BE2C (cell line): Measurements from ENCODE around the gene BCAR3.
A peak's percentile ranks its signal among the peaks of the same experiment; 100 is the strongest.

ENCODE experiments used
- DNase-seq: peaks from one replicate; pipeline ENCODE4 v3.0.0-alpha.2; 2020
- H3K27me3 ChIP-seq: fragments of 250-450 bp; sonication (Bioruptor Pico); 2 replicates; pipeline ENCODE4 v1.5.1; 2020; ENCODE audit warnings: mild to moderate bottlenecking
- H3K36me3 ChIP-seq: fragments of 250-450 bp; sonication (Bioruptor Pico); 2 replicates; pipeline ENCODE4 v1.5.1; 2020; ENCODE audit warnings: mild to moderate bottlenecking
- H3K4me1 ChIP-seq: fragments of 250-450 bp; sonication (Bioruptor Pico); 2 replicates; pipeline ENCODE4 v1.5.1; 2020
- H3K4me3 ChIP-seq: 2 replicates; pipeline ENCODE4 v1.5.1; 2011; ENCODE audit warnings: low read depth, low read length
- H3K9me3 ChIP-seq: fragments of 250-450 bp; sonication (Bioruptor Pico); 2 replicates; pipeline ENCODE4 v1.5.1; 2020
- TF ChIP-seq, protein P1 (sequence below): IDR thresholded peaks from 2 replicates; pipeline ENCODE4 v1.5.1; 2012; ENCODE audit warnings: mild to moderate bottlenecking, low read depth, low read length

BCAR3 gene

DNA sequence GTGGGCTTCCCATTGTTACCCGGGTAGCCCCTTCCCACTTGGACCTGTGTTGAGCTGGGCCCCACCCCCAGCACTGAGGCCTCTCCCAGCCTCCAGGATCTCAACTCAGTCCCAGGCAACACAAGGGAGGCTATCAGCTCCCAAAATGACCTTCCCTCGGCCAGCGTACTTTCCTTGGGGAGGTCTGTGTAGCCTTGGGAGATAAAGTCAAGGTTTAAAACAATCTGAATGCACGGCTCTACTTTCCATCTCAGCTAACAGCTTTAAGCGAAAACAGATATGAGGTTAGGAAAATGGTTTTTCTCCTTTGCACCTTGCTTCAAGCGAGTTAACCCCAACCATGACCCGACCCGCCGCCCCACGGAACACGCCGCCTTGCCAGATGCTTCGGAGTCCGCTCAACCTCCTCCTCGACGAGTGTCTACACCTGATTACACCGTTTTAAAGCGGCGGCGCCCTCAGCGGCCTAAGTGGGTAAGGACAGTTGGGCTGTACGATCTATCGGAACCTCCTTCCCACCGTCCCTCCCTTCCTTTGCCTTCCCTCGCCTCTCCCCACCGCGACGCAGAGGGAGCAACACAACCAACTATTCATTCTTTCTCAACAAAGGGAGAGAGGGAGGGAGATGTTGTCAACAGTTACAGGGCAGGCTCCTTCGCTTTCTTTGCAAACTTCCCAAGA is 1.1 kb downstream of the BCAR3 start:
- peak; percentile 78 for DNase-seq
- Histone ChIP-seq H3K4me1 (peaks cover 17% of the 10 kb centered on the region), H3K27me3 (no peaks in the 10 kb centered on the region), H3K9me3 (no peaks in the 10 kb centered on the region), H3K4me3 (peak overlapping the region; percentile 83), H3K36me3 (peaks cover 8% of the 10 kb centered on the region; the same call in 1 of the 2 replicates)
- TF ChIP-seq, protein P1, sequence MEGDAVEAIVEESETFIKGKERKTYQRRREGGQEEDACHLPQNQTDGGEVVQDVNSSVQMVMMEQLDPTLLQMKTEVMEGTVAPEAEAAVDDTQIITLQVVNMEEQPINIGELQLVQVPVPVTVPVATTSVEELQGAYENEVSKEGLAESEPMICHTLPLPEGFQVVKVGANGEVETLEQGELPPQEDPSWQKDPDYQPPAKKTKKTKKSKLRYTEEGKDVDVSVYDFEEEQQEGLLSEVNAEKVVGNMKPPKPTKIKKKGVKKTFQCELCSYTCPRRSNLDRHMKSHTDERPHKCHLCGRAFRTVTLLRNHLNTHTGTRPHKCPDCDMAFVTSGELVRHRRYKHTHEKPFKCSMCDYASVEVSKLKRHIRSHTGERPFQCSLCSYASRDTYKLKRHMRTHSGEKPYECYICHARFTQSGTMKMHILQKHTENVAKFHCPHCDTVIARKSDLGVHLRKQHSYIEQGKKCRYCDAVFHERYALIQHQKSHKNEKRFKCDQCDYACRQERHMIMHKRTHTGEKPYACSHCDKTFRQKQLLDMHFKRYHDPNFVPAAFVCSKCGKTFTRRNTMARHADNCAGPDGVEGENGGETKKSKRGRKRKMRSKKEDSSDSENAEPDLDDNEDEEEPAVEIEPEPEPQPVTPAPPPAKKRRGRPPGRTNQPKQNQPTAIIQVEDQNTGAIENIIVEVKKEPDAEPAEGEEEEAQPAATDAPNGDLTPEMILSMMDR, result peak; percentile 49

DNA sequence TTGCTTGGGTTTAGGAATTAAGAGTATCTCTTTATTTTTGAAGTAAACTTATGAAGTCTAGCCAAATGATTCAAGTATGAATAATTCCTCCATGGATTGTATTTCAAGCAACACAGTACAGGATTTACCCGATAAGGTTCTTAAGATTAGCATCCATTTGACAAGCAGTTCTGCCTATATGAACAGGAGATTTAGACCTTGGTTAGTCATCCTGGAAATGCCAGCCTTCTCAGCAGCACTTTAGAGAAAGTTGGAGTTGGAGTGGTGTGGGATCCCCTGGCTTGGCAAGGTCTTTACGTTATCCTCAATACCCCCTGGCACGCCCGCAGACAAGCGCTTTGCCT is 1.6 kb downstream of the BCAR3 start:
- Histone ChIP-seq H3K4me3 (peak overlapping the region; percentile 83), H3K9me3 (no peaks in the 10 kb centered on the region), H3K36me3 (peaks cover 8% of the 10 kb centered on the region; the same call in 1 of the 2 replicates), H3K4me1 (peaks cover 22% of the 10 kb centered on the region), H3K27me3 (no peaks in the 10 kb centered on the region)
- TF ChIP-seq, protein P1, result no peak
- no peak for DNase-seq

DNA sequence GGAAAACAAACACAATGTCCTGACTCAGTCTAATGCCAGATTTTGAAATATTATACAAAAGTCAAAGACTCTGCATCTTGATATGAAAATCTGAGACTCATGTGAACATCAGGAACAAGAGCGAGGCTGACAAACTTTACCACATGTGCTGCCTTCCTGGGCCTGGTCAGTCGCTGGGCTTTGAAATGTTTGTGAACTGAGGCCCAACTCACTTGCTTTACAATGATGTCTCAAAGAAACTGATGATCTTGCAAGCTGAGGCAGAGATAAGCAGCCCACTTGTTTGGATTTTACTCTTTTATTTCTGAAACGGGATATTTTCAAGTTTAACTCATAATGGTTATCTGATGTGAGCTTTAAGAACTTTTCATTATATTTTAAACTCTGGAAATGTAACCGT is 2.1 kb downstream of the BCAR3 start:
- no peak for DNase-seq

GRCh38 chr1:93678946-93679480 is 2.6 kb downstream of the BCAR3 start:
- TF ChIP-seq, protein P1, result no peak
- Histone ChIP-seq H3K4me1 (peaks cover 28% of the 10 kb centered on the region), H3K36me3 (peaks cover 15% of the 10 kb centered on the region; the same call in 1 of the 2 replicates), H3K4me3 (peak overlapping the region; percentile 83), H3K27me3 (no peaks in the 10 kb centered on the region), H3K9me3 (no peaks in the 10 kb centered on the region)
- no peak for DNase-seq

More for the DNA sequence above, 2.1 kb downstream of the BCAR3 start:
- TF ChIP-seq, protein P1, result no peak
- Histone ChIP-seq H3K4me1 (peaks cover 23% of the 10 kb centered on the region), H3K9me3 (no peaks in the 10 kb centered on the region), H3K36me3 (peaks cover 10% of the 10 kb centered on the region; the same call in 1 of the 2 replicates), H3K27me3 (no peaks in the 10 kb centered on the region), H3K4me3 (peak overlapping the region; percentile 83)

DNA sequence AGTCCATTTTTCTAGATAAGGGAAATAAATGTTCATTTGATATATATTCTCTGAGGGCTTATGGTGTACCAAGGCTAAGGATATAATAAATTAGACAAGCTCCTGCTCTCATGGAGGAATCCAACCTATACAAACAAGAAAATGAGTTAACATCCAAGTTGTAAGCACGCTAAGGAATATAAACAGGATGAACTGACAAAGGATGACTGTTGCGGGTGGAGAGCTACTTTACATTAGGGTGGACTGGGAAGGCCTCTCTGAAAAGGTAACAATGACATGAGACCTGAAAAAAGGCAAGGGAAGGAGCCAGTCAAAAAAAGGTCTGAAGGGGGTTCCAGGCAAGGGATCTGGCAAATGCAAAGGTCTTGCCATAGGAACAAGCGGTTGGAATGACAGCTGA is 3.1 kb downstream of the BCAR3 start:
- TF ChIP-seq, protein P1, result no peak
- no peaks in the 10 kb centered on the region for H3K27me3 ChIP-seq
- DNase-seq, result no peak
- H3K4me1 ChIP-seq, result peaks cover 32% of the 10 kb centered on the region
- no peak overlapping the region for H3K4me3 ChIP-seq
- no peaks in the 10 kb centered on the region for H3K9me3 ChIP-seq
- peaks cover 16% of the 10 kb centered on the region; the same call in 1 of the 2 replicates for H3K36me3 ChIP-seq

DNA sequence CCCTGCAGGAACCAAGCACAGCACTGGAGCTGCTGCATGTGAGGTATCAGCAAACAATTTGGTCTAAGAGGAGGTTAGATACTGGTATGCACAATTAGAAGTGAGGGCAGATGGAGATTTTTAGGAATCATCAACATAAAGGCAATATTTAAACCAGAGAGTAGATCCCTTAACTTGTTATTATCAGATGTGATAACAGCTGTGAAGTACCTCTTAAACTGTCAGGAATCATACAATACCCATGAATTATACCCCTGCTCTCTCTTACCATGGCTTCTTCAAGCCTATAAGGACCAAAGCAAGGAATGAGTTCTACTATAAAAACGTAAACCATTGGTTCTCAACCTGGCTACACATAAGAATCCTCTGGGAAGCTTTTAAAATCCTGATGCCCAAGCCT is 3.9 kb downstream of the BCAR3 start:
- Histone ChIP-seq H3K9me3 (no peaks in the 10 kb centered on the region), H3K36me3 (peaks cover 16% of the 10 kb centered on the region), H3K27me3 (no peaks in the 10 kb centered on the region), H3K4me3 (no peak overlapping the region), H3K4me1 (peaks cover 37% of the 10 kb centered on the region)
- DNase-seq, result no peak
- TF ChIP-seq, protein P1, result no peak
